Vagina (tissue), 2 donors: ENCODE measurements around the gene SLC7A8.
"Not testable (repeated sequence)": the region's sequence is repeated elsewhere in the genome, so short reads cannot be mapped to it uniquely, and the experiment has no call there.

Source experiments
- POLR2AphosphoS5 ChIP-seq, 2 donors: sonication (generic); formaldehyde crosslinking; IDR thresholded peaks; one replicate each; pipeline ENCODE4 v1.9.0; 2017; ENCODE audit warnings: antibody characterized with exemption in 2 of 2, mild to moderate bottlenecking in 2 of 2, low read depth in 1 of 2; ENCODE audit not compliant: insufficient read depth in 1 of 2
- TF ChIP-seq, protein P1 (sequence below), 3 experiments: fragments of 450-650 bp in 2 of 3; fragments of 200-600 bp in 1 of 3; sonication (generic) in 1 of 3; IDR thresholded peaks; one replicate each; pipeline ENCODE4 v1.5.1; 2017 to 2019; ENCODE audit warnings: antibody characterized with exemption in 3 of 3, mild to moderate bottlenecking in 2 of 3, moderate library complexity in 2 of 3

DNA sequence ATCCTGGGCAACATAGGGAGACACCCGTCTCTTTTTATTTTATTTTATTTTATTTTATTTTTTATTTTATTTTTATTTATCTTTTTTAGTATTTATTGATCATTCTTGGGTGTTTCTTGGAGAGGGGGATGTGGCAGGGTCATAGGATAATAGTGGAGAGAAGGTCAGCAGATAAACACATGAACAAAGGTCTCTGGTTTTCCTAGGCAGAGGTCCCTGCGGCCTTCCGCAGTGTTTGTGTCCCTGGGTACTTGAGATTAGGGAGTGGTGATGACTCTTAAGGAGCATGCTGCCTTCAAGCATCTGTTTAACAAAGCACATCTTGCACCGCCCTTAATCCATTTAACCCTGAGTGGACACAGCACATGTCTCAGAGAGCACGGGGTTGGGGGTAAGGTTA, 75.8 kb downstream of the SLC7A8 start:
- TF ChIP-seq, protein P1, sequence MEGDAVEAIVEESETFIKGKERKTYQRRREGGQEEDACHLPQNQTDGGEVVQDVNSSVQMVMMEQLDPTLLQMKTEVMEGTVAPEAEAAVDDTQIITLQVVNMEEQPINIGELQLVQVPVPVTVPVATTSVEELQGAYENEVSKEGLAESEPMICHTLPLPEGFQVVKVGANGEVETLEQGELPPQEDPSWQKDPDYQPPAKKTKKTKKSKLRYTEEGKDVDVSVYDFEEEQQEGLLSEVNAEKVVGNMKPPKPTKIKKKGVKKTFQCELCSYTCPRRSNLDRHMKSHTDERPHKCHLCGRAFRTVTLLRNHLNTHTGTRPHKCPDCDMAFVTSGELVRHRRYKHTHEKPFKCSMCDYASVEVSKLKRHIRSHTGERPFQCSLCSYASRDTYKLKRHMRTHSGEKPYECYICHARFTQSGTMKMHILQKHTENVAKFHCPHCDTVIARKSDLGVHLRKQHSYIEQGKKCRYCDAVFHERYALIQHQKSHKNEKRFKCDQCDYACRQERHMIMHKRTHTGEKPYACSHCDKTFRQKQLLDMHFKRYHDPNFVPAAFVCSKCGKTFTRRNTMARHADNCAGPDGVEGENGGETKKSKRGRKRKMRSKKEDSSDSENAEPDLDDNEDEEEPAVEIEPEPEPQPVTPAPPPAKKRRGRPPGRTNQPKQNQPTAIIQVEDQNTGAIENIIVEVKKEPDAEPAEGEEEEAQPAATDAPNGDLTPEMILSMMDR (IDR thresholded peaks at IDR 0.05), result not testable (repeated sequence)
- not testable (repeated sequence) for TF ChIP-seq POLR2AphosphoS5 (IDR thresholded peaks at IDR 0.05; ENCODE audit: insufficient read depth in 1 of 2, low read depth in 1 of 2)
